GM12891 (cell line): ENCODE measurements around the gene GARIN1A.

Experiments
- POLR2A ChIP-seq: IDR thresholded peaks from 2 replicates; pipeline ENCODE4 v1.6.1; 2011; ENCODE audit warnings: low read depth, low read length, control low read depth
- POLR2AphosphoS5 ChIP-seq: IDR thresholded peaks from 2 replicates; pipeline ENCODE4 v1.6.1; 2011; ENCODE audit warnings: low read depth, low read length, control low read depth
- TAF1 ChIP-seq: IDR thresholded peaks from 2 replicates; pipeline ENCODE4 v1.6.1; 2011; ENCODE audit warnings: low read depth, low read length, control low read depth

- TF ChIP-seq POLR2A (no peak), POLR2AphosphoS5 (no peak), TAF1 (no peak)
Observed at GRCh38 chr7:128660596-128660995, 11.5 kb upstream of the GARIN1A start.
